22Rv1 (cell line): ENCODE results near the gene CABLES2.

ENCODE experiments used
- CTCF ChIP-seq: fragments of 450-650 bp; IDR thresholded peaks from 2 replicates; pipeline ENCODE4 v1.5.1; 2017; ENCODE audit warnings: mild to moderate bottlenecking
- ZFX ChIP-seq: fragments of 450-650 bp; IDR thresholded peaks from 2 replicates; pipeline ENCODE4 v1.6.1; 2017; ENCODE audit warnings: antibody characterized with exemption, borderline replicate concordance

- no peak for TF ChIP-seq CTCF
- no peak for TF ChIP-seq ZFX
These were observed 379 bp downstream of the CABLES2 start for GRCh38 chr20:62406635-62407176.
